HCT116 (cell line): Measurements from ENCODE around the gene SLC16A3.

Source experiments
- EGR1 ChIP-seq: IDR thresholded peaks from 2 replicates; pipeline ENCODE4 v1.6.1; 2012; ENCODE audit warnings: low read depth
- ELF1 ChIP-seq: IDR thresholded peaks from 2 replicates; pipeline ENCODE4 v1.6.1; 2012; ENCODE audit warnings: low read depth, borderline replicate concordance
- EZH2 ChIP-seq: fragments of 200-600 bp; sonication (generic); IDR thresholded peaks from 2 replicates; pipeline ENCODE4 v1.6.1; 2017; ENCODE audit warnings: antibody characterized with exemption, mixed run types
- EZH2phosphoT487 ChIP-seq: fragments of 200-600 bp; IDR thresholded peaks from 2 replicates; pipeline ENCODE4 v1.6.1; 2018; ENCODE audit warnings: antibody characterized with exemption, borderline replicate concordance
- FOSL1 ChIP-seq: IDR thresholded peaks from 2 replicates; pipeline ENCODE4 v1.6.1; 2012; ENCODE audit warnings: low read depth
- POLR2A ChIP-seq: IDR thresholded peaks from 2 replicates; pipeline ENCODE4 v1.7.0; 2011; ENCODE audit warnings: borderline replicate concordance; ENCODE audit not compliant: insufficient read depth, insufficient read length; ENCODE audit errors: extremely low read depth
- POLR2AphosphoS5 ChIP-seq: IDR thresholded peaks from 2 replicates; pipeline ENCODE4 v1.6.1; 2011; ENCODE audit warnings: mild to moderate bottlenecking, low read depth, low read length, moderate library complexity
- YY1 ChIP-seq: IDR thresholded peaks from 2 replicates; pipeline ENCODE4 v1.6.1; 2011; ENCODE audit warnings: low read length, low read depth, moderate library complexity, mild to moderate bottlenecking; ENCODE audit not compliant: insufficient replicate concordance; ENCODE audit errors: extremely low read depth
- ZNF274 ChIP-seq: fragments of 200-500 bp; sonication (Bioruptor generic); IDR thresholded peaks from 2 replicates; pipeline ENCODE4 v1.6.1; 2014; ENCODE audit warnings: mild to moderate bottlenecking, low read depth, low read length, inconsistent platforms
- TF ChIP-seq, protein P1 (sequence below), 3 experiments: fragments of 200-600 bp in 1 of 3; sonication (generic) in 1 of 3; IDR thresholded peaks in 2 of 3; conservative IDR thresholded peaks in 1 of 3; 2 replicates each; pipeline ENCODE4 v1.5.1; 2012 to 2017; ENCODE audit warnings: low read depth in 2 of 3, low read length in 2 of 3, antibody characterized with exemption in 1 of 3, borderline replicate concordance in 1 of 3, control low read depth in 1 of 3, mild to moderate bottlenecking in 1 of 3, mixed read lengths in 1 of 3, mixed run types in 1 of 3, moderate library complexity in 1 of 3; ENCODE audit not compliant: insufficient read depth in 1 of 3
- TF ChIP-seq, protein P2 (sequence below): IDR thresholded peaks from 2 replicates; pipeline ENCODE4 v1.6.1; 2012
- TF ChIP-seq, protein P3 (sequence below): IDR thresholded peaks from 2 replicates; pipeline ENCODE4 v1.6.1; 2012; ENCODE audit warnings: low read depth

DNA sequence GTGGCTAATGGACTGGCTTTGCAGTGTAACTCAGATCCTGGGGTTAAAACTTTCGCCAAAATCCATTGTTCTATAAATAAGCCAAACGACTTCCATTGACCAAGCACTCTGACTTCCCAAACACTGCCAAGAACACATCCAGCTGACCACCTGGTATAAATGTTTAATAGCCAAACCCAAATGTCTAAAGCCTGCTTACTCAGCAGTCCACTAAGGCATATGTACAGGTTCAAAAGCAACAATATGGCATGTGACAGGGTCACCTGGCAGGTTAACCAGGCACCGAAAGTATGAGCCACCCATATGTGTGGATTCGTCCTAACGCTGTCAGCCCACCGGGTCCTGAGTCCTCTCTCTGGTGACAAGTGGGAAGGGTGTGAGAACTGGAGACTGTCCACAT is 42.6 kb downstream of the SLC16A3 start:
- TF ChIP-seq, protein P1, sequence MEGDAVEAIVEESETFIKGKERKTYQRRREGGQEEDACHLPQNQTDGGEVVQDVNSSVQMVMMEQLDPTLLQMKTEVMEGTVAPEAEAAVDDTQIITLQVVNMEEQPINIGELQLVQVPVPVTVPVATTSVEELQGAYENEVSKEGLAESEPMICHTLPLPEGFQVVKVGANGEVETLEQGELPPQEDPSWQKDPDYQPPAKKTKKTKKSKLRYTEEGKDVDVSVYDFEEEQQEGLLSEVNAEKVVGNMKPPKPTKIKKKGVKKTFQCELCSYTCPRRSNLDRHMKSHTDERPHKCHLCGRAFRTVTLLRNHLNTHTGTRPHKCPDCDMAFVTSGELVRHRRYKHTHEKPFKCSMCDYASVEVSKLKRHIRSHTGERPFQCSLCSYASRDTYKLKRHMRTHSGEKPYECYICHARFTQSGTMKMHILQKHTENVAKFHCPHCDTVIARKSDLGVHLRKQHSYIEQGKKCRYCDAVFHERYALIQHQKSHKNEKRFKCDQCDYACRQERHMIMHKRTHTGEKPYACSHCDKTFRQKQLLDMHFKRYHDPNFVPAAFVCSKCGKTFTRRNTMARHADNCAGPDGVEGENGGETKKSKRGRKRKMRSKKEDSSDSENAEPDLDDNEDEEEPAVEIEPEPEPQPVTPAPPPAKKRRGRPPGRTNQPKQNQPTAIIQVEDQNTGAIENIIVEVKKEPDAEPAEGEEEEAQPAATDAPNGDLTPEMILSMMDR (IDR thresholded peaks at IDR 0.05 in 2 of 3, conservative IDR thresholded peaks at IDR 0.05 in 1 of 3; ENCODE audit: borderline replicate concordance in 1 of 3, insufficient read depth in 1 of 3, low read depth in 2 of 3, low read length in 2 of 3) = no peak
- TF ChIP-seq, protein P2, sequence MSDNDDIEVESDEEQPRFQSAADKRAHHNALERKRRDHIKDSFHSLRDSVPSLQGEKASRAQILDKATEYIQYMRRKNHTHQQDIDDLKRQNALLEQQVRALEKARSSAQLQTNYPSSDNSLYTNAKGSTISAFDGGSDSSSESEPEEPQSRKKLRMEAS = no peak
- no peak for TF ChIP-seq YY1
- no peak for TF ChIP-seq ELF1
- TF ChIP-seq, protein P3, sequence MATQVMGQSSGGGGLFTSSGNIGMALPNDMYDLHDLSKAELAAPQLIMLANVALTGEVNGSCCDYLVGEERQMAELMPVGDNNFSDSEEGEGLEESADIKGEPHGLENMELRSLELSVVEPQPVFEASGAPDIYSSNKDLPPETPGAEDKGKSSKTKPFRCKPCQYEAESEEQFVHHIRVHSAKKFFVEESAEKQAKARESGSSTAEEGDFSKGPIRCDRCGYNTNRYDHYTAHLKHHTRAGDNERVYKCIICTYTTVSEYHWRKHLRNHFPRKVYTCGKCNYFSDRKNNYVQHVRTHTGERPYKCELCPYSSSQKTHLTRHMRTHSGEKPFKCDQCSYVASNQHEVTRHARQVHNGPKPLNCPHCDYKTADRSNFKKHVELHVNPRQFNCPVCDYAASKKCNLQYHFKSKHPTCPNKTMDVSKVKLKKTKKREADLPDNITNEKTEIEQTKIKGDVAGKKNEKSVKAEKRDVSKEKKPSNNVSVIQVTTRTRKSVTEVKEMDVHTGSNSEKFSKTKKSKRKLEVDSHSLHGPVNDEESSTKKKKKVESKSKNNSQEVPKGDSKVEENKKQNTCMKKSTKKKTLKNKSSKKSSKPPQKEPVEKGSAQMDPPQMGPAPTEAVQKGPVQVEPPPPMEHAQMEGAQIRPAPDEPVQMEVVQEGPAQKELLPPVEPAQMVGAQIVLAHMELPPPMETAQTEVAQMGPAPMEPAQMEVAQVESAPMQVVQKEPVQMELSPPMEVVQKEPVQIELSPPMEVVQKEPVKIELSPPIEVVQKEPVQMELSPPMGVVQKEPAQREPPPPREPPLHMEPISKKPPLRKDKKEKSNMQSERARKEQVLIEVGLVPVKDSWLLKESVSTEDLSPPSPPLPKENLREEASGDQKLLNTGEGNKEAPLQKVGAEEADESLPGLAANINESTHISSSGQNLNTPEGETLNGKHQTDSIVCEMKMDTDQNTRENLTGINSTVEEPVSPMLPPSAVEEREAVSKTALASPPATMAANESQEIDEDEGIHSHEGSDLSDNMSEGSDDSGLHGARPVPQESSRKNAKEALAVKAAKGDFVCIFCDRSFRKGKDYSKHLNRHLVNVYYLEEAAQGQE = no peak
- no peak for TF ChIP-seq FOSL1
- TF ChIP-seq POLR2AphosphoS5 = no peak
- TF ChIP-seq POLR2A = no peak
- TF ChIP-seq EZH2 = no peak
- no peak for TF ChIP-seq EZH2phosphoT487
- no peak for TF ChIP-seq EGR1
- TF ChIP-seq ZNF274 = no peak
